ENCODE results near the gene FNDC11.

FNDC11 gene

DNA sequence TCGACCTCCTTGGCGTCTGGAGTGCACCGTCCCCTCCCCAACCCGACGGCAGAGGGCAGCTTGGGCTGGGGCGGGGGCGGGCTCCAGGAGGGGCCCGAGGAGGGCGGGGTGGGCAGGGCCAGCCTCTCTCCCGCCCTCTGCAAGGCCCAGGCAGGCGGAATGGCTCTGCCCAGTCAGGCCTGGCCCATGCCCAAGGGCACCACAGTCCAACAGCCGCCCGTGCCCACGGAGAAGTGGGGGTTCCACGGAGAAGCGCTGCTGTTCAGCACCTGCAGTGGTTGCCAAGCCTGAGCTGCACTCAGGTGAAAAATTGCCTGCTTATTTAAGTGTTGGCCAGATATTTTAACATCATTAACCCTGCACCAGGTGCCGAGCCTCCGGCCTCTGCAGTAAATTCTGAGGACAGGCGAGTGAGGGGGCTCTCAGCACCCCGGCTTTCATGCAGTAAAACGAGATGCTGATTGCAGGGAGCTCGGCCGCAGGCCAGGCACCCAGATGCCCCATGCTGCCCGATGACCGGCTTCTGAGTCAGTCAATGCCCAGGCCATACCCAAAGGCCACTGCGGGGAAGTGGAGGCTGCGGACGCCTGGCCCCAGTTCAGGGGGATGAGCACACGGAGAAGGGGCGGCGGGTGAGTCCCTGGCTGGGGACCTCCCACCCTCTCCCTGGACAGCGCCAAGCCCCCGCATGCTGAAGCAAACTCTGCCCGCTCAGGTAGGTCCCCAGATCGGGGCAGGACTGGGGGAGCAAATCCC, 6.1 kb upstream of the FNDC11 start, which contains the start of gene SRMS:
Gene SRMS, minus strand, starts transcription at position 25 of the 756 bp plus-strand sequence. CDS start 286 bp downstream, outside the sequence.
- no peak for DNase-seq (ENCODE audit: low read depth)
- H3K4me3 ChIP-seq (ENCODE audit: control insufficient read depth, low read depth, low read length) = no peak within 1 kb of the TSS
- TF ChIP-seq CTCF (IDR thresholded peaks at IDR 0.05; ENCODE audit: control insufficient read depth, insufficient read depth, low read depth, low read length, missing control alignments) = no peak

GRCh38 chr20:63548542-63548941, 5.4 kb upstream of the FNDC11 start:
- no peak for TF ChIP-seq CTCF (IDR thresholded peaks at IDR 0.05; ENCODE audit: control insufficient read depth, insufficient read depth, low read depth, low read length, missing control alignments)
- DNase-seq (ENCODE audit: low read depth) = no peak
- H3K4me3 ChIP-seq (ENCODE audit: control insufficient read depth, low read depth, low read length) = no peak overlapping the region

GRCh38 chr20:63549019-63549418, 4.9 kb upstream of the FNDC11 start:
- no peak for DNase-seq (ENCODE audit: low read depth)
- H3K4me3 ChIP-seq (ENCODE audit: control insufficient read depth, low read depth, low read length) = no peak overlapping the region
- no peak for TF ChIP-seq CTCF (IDR thresholded peaks at IDR 0.05; ENCODE audit: control insufficient read depth, insufficient read depth, low read depth, low read length, missing control alignments)

- H3K4me3 ChIP-seq (ENCODE audit: control insufficient read depth, low read depth, low read length) = no peak overlapping the region
- no peak for TF ChIP-seq CTCF (IDR thresholded peaks at IDR 0.05; ENCODE audit: control insufficient read depth, insufficient read depth, low read depth, low read length, missing control alignments)
- no peak for DNase-seq (ENCODE audit: low read depth)
Measured at GRCh38 chr20:63549679-63550282, 4.2 kb upstream of the FNDC11 start.

- DNase-seq (ENCODE audit: low read depth) = no peak
- TF ChIP-seq CTCF (IDR thresholded peaks at IDR 0.05; ENCODE audit: control insufficient read depth, insufficient read depth, low read depth, low read length, missing control alignments) = no peak
- no peak overlapping the region for H3K4me3 ChIP-seq (ENCODE audit: control insufficient read depth, low read depth, low read length)
Measured at GRCh38 chr20:63551068-63551467, 2.9 kb upstream of the FNDC11 start.

DNA sequence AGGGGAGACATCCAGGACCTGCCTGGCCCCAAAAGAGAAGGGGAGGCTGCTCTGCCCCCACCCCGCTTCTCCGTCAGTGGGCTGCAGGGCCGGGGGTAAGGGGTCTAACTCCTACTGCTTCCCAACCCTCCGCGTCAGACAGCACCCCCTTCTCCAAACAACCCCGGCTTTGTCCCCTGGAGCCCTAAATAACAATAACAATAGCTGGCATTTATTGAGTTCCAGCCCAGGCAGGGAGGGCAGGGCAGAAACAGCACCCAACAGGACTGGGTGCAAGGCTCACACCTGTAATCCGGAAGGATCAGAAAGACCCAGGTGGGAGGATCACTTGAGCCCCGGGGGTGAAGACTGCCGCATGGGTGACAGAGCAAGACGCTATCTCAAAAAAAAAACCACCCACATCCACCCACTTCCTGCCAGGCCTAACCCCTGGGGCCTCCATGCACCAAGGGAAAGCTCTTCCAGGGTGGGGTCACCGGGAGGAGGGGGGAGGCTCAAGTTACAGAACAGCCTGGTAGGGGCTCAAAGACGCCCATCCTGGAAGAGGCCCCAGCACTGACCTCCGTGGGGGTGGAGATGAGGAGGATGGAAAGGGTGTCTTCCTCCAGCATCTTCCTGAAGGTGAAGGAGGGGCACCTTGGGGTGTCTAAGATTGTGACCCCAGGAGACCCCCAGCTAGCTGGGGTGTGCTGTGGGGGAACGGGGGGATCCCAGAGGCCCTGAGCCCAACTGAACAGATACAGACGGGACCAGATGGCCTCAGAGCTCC, 1.3 kb upstream of the FNDC11 start:
- DNase-seq (ENCODE audit: low read depth) = no peak
- no peak overlapping the region for H3K4me3 ChIP-seq (ENCODE audit: control insufficient read depth, low read depth, low read length)
- no peak for TF ChIP-seq CTCF (IDR thresholded peaks at IDR 0.05; ENCODE audit: control insufficient read depth, insufficient read depth, low read depth, low read length, missing control alignments)

Measured in AG09309 (cell line).